ENCODE measurements around the gene IPO11.

IPO11 gene

GRCh38 chr5:62412549-62413329, at the start of gene IPO11:
TSS of gene IPO11 (plus strand) at chr5:62412763. CDS start at chr5:62437280, 24,517 bp downstream.
- DNase-seq: peak; percentile 96 to 98

GRCh38 chr5:62369039-62369438, 43.5 kb upstream of the IPO11 start:
- DNase-seq: no peak

- DNase-seq: peak in 1 of 2 experiments; percentile 0
Observed at GRCh38 chr5:62371409-62371808, 41.2 kb upstream of the IPO11 start.

GRCh38 chr5:62372600-62372999, 40.0 kb upstream of the IPO11 start:
- DNase-seq: no peak

- DNase-seq: no peak
Observed at GRCh38 chr5:62373382-62373781, 39.2 kb upstream of the IPO11 start.

GRCh38 chr5:62374090-62374489, 38.5 kb upstream of the IPO11 start:
- DNase-seq: no peak

GRCh38 chr5:62375627-62376026, 36.9 kb upstream of the IPO11 start:
- DNase-seq: no peak

GRCh38 chr5:62376064-62376463, 36.5 kb upstream of the IPO11 start:
- DNase-seq: no peak

- DNase-seq: no peak
Observed at GRCh38 chr5:62385131-62385530, 27.4 kb upstream of the IPO11 start.

GRCh38 chr5:62385816-62386400, 26.7 kb upstream of the IPO11 start:
- no peak for DNase-seq

GRCh38 chr5:62386824-62387223, 25.7 kb upstream of the IPO11 start:
- DNase-seq: no peak

- no peak for DNase-seq
Observed at GRCh38 chr5:62395210-62395950, 17.2 kb upstream of the IPO11 start.

- DNase-seq: peak; percentile 93 to 94
Observed at GRCh38 chr5:62403411-62404250, 8.9 kb upstream of the IPO11 start, which contains the start of gene DIMT1. TSS of gene DIMT1 (minus strand) at chr5:62403905. CDS start at chr5:62403772, 133 bp downstream.

- DNase-seq: no peak
Observed at GRCh38 chr5:62413711-62414110, 1.1 kb downstream of the IPO11 start.

- no peak for DNase-seq
Observed at GRCh38 chr5:62418462-62419076, 6.0 kb downstream of the IPO11 start.

GRCh38 chr5:62419609-62420008, 7.0 kb downstream of the IPO11 start:
- DNase-seq: no peak

- no peak for DNase-seq
Observed at GRCh38 chr5:62421414-62421813, 8.9 kb downstream of the IPO11 start.

GRCh38 chr5:62424763-62425162, 12.2 kb downstream of the IPO11 start:
- no peak for DNase-seq

- no peak for DNase-seq
Observed at GRCh38 chr5:62431735-62432620, 19.4 kb downstream of the IPO11 start.

GRCh38 chr5:62432621-62433064, 20.1 kb downstream of the IPO11 start:
- DNase-seq: no peak

- DNase-seq: no peak
Observed at GRCh38 chr5:62448528-62448927, 36.0 kb downstream of the IPO11 start.

All from NCI-H2081 (cell line).